NCI-H2107 (cell line): Measurements from ENCODE around the gene AFDN.
"Not testable (repeated sequence)": the region's sequence is repeated elsewhere in the genome, so short reads cannot be mapped to it uniquely, and the experiment has no call there.

ENCODE experiments used
- DNase-seq: peaks from one replicate; lab custom pipeline; 2025; lab: John Stamatoyannopoulos, UW

AFDN gene

GRCh38 chr6:167954151-167954550 lies 127.4 kb downstream of the AFDN start:
- DNase-seq, result no peak

GRCh38 chr6:167956491-167956890 lies 129.8 kb downstream of the AFDN start:
- no peak for DNase-seq

DNA sequence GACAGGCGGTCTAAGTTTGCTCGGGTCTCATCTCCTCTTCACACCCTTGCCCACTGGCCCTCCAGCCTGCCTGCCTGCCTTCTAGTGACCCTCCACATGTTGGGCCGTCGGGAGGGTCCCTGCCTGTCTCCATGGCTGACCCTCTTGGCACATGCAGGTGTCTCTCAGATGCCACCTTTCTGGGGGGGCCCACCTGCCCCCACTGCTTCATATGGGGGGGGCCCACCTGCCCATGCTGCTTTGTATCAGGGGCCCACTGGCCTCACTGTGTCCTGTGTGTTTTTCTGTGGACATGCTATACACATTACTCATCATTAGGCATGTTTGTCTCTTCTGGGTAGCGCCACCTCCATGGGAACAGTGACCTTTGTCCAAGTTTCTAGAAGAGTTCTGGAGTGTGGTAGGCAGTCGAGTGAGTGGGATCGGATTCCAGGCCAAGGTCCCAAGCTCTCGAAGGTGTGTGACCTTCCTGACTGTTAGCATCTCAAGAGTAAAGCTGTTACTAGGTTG lies 130.3 kb downstream of the AFDN start:
- DNase-seq, result no peak

- DNase-seq, result no peak
Observed at GRCh38 chr6:167957626-167958025, 130.9 kb downstream of the AFDN start.

- no peak for DNase-seq
Observed at GRCh38 chr6:167960579-167960978, 133.9 kb downstream of the AFDN start.

DNA sequence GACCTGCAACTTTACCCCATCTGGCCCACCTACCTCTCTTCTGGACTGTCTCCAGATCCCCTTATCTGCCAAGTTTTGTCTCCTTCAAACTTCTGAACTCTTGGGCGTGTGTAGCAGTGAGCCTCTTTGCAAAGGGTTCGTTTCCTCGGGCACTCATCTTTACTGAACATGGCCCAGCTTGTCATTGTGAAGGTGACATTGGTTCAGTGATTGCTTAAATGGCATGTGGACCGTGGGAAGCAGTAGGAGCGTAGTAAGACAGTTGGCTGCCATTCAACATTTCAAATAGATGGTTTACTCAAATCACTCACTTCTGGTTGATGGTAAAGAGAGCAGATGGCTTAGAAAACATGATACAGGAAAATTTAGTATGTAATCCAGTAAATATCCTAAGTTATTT lies 136.0 kb downstream of the AFDN start:
- no peak for DNase-seq

DNA sequence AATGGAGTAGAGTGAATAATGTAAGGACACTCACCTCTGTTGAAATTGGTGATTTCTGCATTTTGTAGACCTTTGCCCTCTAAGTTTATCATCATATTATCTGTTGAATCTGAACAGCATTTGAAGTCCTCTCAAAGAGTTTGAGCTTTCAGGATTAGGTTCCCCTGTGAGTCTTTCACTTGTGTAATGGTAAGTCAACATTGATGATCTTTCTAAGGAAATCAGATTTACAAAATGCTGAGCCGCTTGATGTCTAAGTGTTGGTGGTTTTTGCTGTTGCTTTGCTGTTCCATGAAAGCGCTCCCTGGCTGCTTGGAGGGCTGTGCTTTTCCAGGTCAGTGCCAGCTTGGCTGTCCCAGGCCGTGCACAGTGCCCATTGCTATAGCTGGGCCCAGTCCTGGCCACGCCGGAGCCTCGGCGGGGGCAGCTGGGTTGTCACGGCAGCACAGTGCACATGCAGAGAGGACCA lies 136.9 kb downstream of the AFDN start:
- DNase-seq, result no peak

- no peak for DNase-seq
Observed at GRCh38 chr6:167965592-167966539, 139.2 kb downstream of the AFDN start.

DNA sequence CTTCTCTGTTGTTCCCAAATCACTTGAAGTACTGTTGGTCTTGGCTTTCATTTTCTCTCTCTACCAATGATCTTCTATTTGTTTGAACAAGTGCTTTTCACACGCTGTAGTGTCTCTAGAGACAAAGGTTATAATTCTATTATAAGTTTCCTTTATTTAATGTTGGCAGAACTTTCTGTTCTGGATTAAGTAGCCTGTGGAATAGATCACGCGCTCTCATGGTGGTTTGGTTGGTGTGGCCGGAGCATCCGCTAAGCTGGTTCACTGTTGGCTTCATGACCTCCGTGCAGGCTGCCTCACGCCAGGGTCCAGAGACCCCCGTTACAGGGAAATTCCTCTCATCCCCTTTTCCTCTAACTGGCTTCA lies 139.8 kb downstream of the AFDN start:
- no peak for DNase-seq

DNA sequence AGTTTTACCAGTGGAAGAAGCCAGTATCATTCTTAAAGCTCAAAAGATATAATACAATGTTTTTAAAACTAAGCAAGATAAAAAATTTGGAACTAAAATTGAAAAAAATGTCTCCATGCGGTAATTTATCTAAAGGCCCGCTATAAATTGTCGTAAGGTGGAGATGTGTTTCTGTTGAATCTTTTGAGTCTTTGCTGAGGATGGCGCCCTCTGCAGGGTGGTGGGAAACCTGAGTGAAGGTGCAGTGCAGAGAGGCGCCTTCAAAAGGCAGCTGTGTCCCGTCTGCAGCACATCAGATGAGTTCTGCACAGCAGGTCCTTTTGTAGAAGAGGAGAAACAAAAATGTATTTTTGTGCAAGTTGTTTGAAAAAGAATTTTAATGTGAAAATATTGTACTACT lies 141.4 kb downstream of the AFDN start:
- DNase-seq, result no peak

GRCh38 chr6:167970230-167970629 lies 143.5 kb downstream of the AFDN start:
- DNase-seq, result no peak

- DNase-seq, result no peak
Observed at GRCh38 chr6:167972193-167972592, 145.5 kb downstream of the AFDN start.

- DNase-seq, result no peak
Observed at GRCh38 chr6:167973148-167973885, 146.6 kb downstream of the AFDN start.

DNA sequence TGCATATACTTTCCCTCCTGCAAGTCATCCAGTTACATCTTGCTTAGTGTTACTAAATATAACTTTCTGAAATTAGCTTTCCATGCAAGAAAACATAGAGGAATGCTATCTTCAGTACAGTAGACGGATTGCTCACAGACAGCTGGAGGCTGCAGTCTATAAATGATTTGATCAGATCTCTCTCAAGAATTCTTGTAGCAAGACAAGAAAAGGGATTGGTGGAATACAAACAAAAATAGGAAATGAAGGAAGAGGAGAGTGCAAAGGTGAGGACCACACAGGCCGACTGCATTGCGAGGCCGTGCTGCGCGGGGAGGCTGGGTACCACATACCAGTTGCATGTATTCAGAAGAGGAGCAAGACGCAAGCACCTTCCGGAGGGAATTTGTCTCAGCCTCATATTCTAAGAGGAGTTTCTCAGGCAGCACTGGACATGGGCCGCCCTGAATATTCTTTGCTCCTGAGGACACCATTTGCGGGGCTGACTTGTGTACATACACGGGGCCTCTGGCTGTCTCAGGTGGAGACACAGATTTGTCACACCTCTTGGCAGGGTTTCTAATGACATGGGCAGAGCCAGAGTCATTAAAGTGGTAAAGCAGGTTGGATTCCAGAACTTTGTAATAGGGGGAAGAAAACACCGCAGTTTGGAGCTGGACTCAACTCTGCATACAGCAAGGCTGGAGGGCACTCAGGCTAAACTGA lies 148.1 kb downstream of the AFDN start:
- no peak for DNase-seq

DNA sequence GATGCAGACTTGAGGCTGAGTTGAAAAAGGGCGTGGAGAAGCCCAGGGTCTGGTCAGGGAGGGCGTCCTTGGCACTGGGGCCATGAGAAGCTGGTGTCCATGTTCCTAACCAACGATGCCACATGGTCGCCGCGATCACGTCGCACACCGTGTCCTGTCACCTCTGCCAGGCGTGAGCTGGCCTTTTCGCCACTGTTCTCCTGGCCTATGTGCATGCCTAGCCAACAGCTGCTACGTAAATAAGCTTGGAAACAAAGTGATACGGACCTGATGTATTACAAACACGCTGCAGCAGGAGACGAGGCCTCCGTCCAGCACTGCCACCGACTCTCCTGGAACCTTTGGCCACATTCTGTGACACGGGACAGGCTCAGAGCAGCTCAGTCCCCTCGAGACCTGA lies 148.7 kb downstream of the AFDN start:
- no peak for DNase-seq

DNA sequence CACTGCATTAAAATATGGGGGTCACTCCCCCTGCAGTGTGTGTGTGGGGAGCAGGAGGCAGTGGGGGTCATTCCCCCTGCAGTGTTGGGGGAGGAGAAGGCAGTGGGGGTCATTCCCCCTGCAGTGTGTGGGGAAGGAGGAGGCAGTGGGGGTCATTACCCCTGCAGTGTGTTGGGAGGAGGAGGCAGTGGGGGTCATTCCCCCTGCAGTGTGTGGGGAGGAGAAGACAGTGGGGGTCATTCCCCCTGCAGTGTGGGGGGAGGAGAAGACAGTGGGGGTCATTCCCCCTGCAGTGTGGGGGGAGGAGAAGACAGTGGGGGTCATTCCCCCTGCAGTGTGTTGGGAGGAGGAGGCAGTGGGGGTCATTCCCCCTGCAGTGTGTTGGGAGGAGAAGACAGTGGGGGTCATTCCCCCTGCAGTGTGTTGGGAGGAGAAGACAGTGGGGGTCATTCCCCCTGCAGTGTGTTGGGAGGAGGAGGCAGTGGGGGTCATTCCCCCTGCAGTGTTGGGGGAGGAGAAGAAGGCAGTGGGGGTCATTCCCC lies 149.5 kb downstream of the AFDN start:
- not testable (repeated sequence) for DNase-seq

GRCh38 chr6:167976708-167977107 lies 150.0 kb downstream of the AFDN start:
- no peak for DNase-seq

- DNase-seq, result no peak
Observed at GRCh38 chr6:167977717-167978467, 151.2 kb downstream of the AFDN start.

- no peak for DNase-seq
Observed at GRCh38 chr6:167978607-167979006, 151.9 kb downstream of the AFDN start.

- no peak for DNase-seq
Observed at GRCh38 chr6:167979436-167980139, 152.9 kb downstream of the AFDN start.
